Esophagus muscularis mucosa (tissue), 4 donors: ENCODE results near the gene PIGK. TPM values are rescaled to one million over a fixed set of nuclear protein-coding genes. Genes with fewer than 3 reads are reported as not detected.

Source experiments
- DNase-seq: peaks from one replicate; pipeline ENCODE4 v3.0.0-alpha.2; 2017; ENCODE audit errors: extremely low spot score
- H3K27ac ChIP-seq, 4 donors: fragments of 200-600 bp; sonication (generic); replicated peaks in 1 of 4; 1 replicate in 3 of 4; 2 replicates in 1 of 4; pipeline ENCODE4 v1.5.1; 2016 to 2019; ENCODE audit warnings: mild to moderate bottlenecking in 1 of 4
- H3K27me3 ChIP-seq, 4 donors: fragments of 200-600 bp; sonication (generic); one replicate each; pipeline versions ENCODE4 v1.5.1 to v1.6.0; 2016 to 2019
- H3K36me3 ChIP-seq, 4 donors: fragments of 200-600 bp; sonication (generic); one replicate each; pipeline ENCODE4 v1.5.1; 2016 to 2019
- H3K4me1 ChIP-seq, 4 donors: fragments of 200-600 bp; sonication (generic); one replicate each; pipeline ENCODE4 v1.5.1; 2016 to 2019
- H3K4me3 ChIP-seq, 4 donors: fragments of 200-600 bp; sonication (generic); 1 replicate in 2 of 4; 2 replicates in 2 of 4; pipeline ENCODE4 v1.5.1; 2016 to 2019; ENCODE audit warnings: mild to moderate bottlenecking in 4 of 4, moderate library complexity in 1 of 4
- H3K9me3 ChIP-seq, 4 donors: fragments of 200-600 bp; sonication (generic); 1 replicate in 3 of 4; 2 replicates in 1 of 4; pipeline ENCODE4 v1.5.1; 2016 to 2019
- CTCF ChIP-seq, 3 experiments: fragments of 200-600 bp in 2 of 3; fragments of 450-650 bp in 1 of 3; sonication (generic) in 2 of 3; IDR thresholded peaks; one replicate each; pipeline ENCODE4 v1.5.1; 2017 to 2019; ENCODE audit warnings: antibody characterized with exemption in 3 of 3, mild to moderate bottlenecking in 2 of 3, moderate library complexity in 1 of 3
- EP300 ChIP-seq: sonication (generic); formaldehyde crosslinking; IDR thresholded peaks from one replicate; pipeline ENCODE4 v1.6.1; 2017; ENCODE audit warnings: antibody characterized with exemption
- POLR2A ChIP-seq: fragments of 450-650 bp; IDR thresholded peaks from one replicate; pipeline ENCODE4 v1.6.1; 2017; ENCODE audit warnings: antibody characterized with exemption, moderate library complexity, mild to moderate bottlenecking, low read depth
- POLR2AphosphoS5 ChIP-seq, 2 donors: sonication (generic); formaldehyde crosslinking; IDR thresholded peaks; one replicate each; pipeline ENCODE4 v1.6.1; 2017; ENCODE audit warnings: antibody characterized with exemption in 2 of 2
- WGBS: methylation state at CpG from one replicate; pipeline ENCODE4 v1.1.5; 2018; 5-methylcytosine and 5-hydroxymethylcytosine counted together
- intact Hi-C: fragments of 100-400 bp; cut with DNase I; formaldehyde crosslinking; loops from one replicate; pipeline ENCODE4 v1.15.1; 2023
- total RNA-seq, 4 donors: library from RNA; depleted of rRNA; stranded (reverse); fragments of >200 nt; gene quantifications; one replicate each; pipeline versions ENCODE4 v1.1.0 to v1.2.1, GENCODE V29; 2016

Gene PIGK
- total RNA-seq, 4 donors from 2014 or later, result 13.3 to 18.3 (median 16.3) TPM

DNA sequence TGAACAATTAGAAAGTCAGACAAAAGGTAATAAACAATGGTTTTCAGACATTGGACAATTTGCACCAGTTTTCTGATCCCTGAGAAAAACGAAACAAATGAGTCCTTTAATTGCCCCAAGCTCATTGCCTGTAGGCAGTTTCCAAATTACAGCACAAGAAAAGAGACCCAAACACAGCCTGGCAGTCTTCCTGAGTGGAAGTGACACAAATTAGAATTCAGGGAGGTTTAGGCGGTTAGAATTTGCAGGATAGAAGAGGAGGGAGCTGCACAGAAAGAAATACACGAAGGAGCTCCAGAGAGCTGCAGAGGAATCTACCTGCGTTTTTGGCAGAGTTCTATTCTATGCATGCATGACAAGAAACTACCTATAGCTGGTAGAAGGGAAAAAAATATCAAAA is 115.7 kb downstream of the PIGK start:
- H3K36me3 ChIP-seq, result peaks cover 0 to under 1% (median 0%) of the 10 kb centered on the region in 4 donors

DNA sequence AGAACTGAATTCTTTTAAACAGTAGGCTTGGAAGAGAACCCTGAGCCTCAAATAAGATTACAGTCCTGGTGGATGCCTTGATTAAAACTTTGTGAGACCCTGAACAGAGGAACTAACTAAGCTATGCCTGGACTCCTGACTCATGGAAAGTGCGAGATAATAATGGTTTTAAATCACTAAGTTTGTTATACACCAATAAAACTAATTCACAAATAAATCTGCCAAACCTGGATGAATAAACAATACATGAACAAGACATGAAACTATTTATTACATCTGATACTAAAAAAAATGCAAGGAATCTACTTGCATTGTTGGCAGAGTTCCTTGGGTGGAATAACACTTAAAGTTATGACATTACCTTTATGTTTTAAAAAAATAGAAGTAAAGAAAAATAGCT is 118.4 kb downstream of the PIGK start:
- 86% methylated on average over 1 of the region's 1 CpG for WGBS

More for the DNA sequence above, 115.7 kb downstream of the PIGK start:
- no peak overlapping the region for H3K4me3 ChIP-seq
- 79% methylated on average over 4 of the region's 4 CpGs for WGBS
- no peaks in the 10 kb centered on the region for H3K27me3 ChIP-seq
- TF ChIP-seq CTCF (IDR thresholded peaks at IDR 0.05) (no peak), EP300 (no peak), POLR2A (no peak), POLR2AphosphoS5 (IDR thresholded peaks at IDR 0.05) (no peak)
- no peaks in the 10 kb centered on the region for H3K9me3 ChIP-seq
- no peak for DNase-seq
- intact Hi-C loops, result no loop called here
- no peaks in the 10 kb centered on the region for H3K4me1 ChIP-seq
- H3K27ac ChIP-seq, result no peak overlapping the region

DNA sequence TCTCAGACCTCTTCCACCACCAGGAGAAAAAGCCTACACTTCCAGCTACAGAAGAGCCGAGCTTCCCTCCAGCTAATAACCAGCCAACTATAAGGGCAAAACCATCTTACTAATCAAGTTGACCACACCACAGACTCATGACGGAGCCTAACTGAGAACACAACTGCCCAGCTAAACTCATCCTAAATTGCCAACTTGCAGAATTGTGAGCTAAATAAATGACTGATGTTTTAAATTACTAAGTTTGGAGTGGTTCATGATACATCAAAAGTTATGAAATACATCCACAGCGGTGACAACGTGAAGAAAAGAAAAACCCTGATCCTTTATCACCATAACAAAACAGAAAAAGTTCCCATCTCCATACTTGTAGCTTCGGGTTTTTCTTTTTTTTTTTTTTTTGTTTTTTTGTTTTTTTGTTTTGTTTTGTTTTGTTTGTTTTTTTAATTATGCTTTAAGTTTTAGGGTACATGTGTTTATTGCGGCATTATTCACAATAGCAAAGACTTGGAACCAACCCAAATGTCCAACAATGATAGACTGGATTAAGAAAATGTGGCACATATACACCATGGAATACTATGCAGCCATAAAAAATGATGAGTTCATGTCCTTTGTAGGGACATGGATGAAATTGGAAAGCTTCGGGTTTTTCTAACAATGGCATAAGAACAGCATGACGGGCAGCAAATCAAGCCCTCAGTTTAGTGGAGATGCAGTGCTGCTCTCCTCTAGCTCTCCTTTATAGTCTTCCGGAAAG is 122.6 kb downstream of the PIGK start:
- WGBS, result 96% methylated on average over 9 of the region's 9 CpGs
- no peak for DNase-seq
- no peaks in the 10 kb centered on the region for H3K4me1 ChIP-seq
- H3K27me3 ChIP-seq, result no peaks in the 10 kb centered on the region
- intact Hi-C loops, result no loop called here
- TF ChIP-seq EP300 (no peak), POLR2A (no peak), POLR2AphosphoS5 (IDR thresholded peaks at IDR 0.05) (no peak), CTCF (IDR thresholded peaks at IDR 0.05) (no peak)
- H3K9me3 ChIP-seq, result no peaks in the 10 kb centered on the region
- H3K4me3 ChIP-seq, result no peak overlapping the region
- no peaks in the 10 kb centered on the region for H3K36me3 ChIP-seq
- H3K27ac ChIP-seq, result no peak overlapping the region

More for the DNA sequence above, 118.4 kb downstream of the PIGK start:
- DNase-seq, result no peak
- no peaks in the 10 kb centered on the region for H3K9me3 ChIP-seq
- H3K4me3 ChIP-seq, result no peak overlapping the region
- intact Hi-C loops, result no loop called here
- no peak overlapping the region for H3K27ac ChIP-seq
- TF ChIP-seq CTCF (IDR thresholded peaks at IDR 0.05) (no peak), POLR2AphosphoS5 (IDR thresholded peaks at IDR 0.05) (no peak), POLR2A (no peak), EP300 (no peak)
- no peaks in the 10 kb centered on the region for H3K27me3 ChIP-seq
- no peaks in the 10 kb centered on the region for H3K4me1 ChIP-seq
- H3K36me3 ChIP-seq, result no peaks in the 10 kb centered on the region

DNA sequence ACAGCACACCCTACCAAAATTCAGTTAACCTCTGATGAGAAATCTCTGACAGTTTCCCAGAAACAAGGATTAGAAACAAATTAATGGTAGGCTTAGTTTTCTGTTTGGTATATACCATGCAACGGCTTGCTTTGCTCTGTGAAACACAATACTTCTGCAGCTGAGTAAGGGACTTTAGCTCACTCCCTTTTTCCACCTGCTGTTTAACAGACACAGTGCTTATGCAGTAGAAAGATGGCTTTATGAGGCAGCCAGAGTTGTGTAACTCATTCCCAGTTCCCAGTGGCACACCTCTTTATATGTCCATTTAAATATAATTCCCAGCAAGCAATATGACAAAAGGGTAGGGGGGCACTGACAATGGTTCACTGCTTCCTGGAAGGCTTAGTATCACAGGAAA is 124.0 kb downstream of the PIGK start:
- intact Hi-C loops, result no loop called here
- H3K27me3 ChIP-seq, result no peaks in the 10 kb centered on the region
- H3K9me3 ChIP-seq, result no peaks in the 10 kb centered on the region
- no peak overlapping the region for H3K4me3 ChIP-seq
- H3K36me3 ChIP-seq, result no peaks in the 10 kb centered on the region
- DNase-seq, result no peak
- TF ChIP-seq POLR2AphosphoS5 (IDR thresholded peaks at IDR 0.05) (no peak), EP300 (no peak), POLR2A (no peak), CTCF (IDR thresholded peaks at IDR 0.05) (no peak)
- no peak overlapping the region for H3K27ac ChIP-seq
- 82% methylated on average over 1 of the region's 1 CpG for WGBS
- no peaks in the 10 kb centered on the region for H3K4me1 ChIP-seq

DNA sequence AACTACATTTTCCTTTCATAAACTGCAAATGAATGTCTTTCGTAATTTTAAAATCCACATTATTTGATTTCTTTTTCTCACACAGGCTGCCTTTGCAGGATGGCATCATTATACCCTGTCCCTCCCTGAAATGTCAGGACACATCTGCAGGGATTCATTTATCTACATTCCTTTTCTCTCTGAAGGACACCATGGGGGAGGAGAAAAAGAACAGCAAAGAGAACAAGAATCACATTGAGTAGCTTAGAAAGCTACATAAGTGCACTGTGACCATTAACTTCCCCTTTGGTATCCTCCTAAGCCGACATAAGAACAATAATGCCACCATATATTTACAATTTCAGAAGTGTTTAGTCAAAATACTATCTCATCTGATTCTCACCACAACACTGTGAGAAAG is 129.5 kb downstream of the PIGK start:
- H3K27ac ChIP-seq, result no peak overlapping the region
- WGBS, result 57% methylated on average over 2 of the region's 2 CpGs
- H3K36me3 ChIP-seq, result no peaks in the 10 kb centered on the region
- H3K4me3 ChIP-seq, result no peak overlapping the region
- intact Hi-C loops, result no loop called here
- no peak for DNase-seq
- H3K9me3 ChIP-seq, result no peaks in the 10 kb centered on the region
- no peaks in the 10 kb centered on the region for H3K27me3 ChIP-seq
- TF ChIP-seq POLR2A, result no peak
- TF ChIP-seq EP300, result no peak
- TF ChIP-seq CTCF (IDR thresholded peaks at IDR 0.05), result no peak
- TF ChIP-seq POLR2AphosphoS5 (IDR thresholded peaks at IDR 0.05), result no peak
- no peaks in the 10 kb centered on the region for H3K4me1 ChIP-seq
